Stomach (tissue), 4 donors: ENCODE measurements around the gene DNAH6.

Experiments used
- CTCF ChIP-seq, 7 experiments: fragments of 450-650 bp in 4 of 7; fragments of 200-600 bp in 3 of 7; sonication (generic) in 3 of 7; IDR thresholded peaks; one replicate each; pipeline ENCODE4 v1.5.1; 2016 to 2019; ENCODE audit warnings: antibody characterized with exemption in 7 of 7, control low read depth in 2 of 7, mild to moderate bottlenecking in 1 of 7
- EP300 ChIP-seq: sonication (generic); formaldehyde crosslinking; IDR thresholded peaks from one replicate; pipeline ENCODE4 v1.6.1; 2017; ENCODE audit warnings: antibody characterized with exemption
- POLR2A ChIP-seq, 4 donors: fragments of 450-650 bp; IDR thresholded peaks; one replicate each; pipeline ENCODE4 v1.6.1; 2016; ENCODE audit warnings: antibody characterized with exemption in 4 of 4, control low read depth in 2 of 4, mild to moderate bottlenecking in 1 of 4, moderate library complexity in 1 of 4
- POLR2AphosphoS5 ChIP-seq, 3 donors: sonication (generic); formaldehyde crosslinking; IDR thresholded peaks; one replicate each; pipeline ENCODE4 v1.6.1; 2016; ENCODE audit warnings: antibody characterized with exemption in 3 of 3

GRCh38 chr2:84849271-84849952 is 333.1 kb downstream of the DNAH6 start:
- TF ChIP-seq CTCF (IDR thresholded peaks at IDR 0.05), result no peak
- TF ChIP-seq POLR2AphosphoS5 (IDR thresholded peaks at IDR 0.05), result no peak
- TF ChIP-seq POLR2A (IDR thresholded peaks at IDR 0.05), result no peak
- TF ChIP-seq EP300, result no peak
